GM12878 (cell line): ENCODE measurements around the gene SNX8.

Source experiments
- CREB1 ChIP-seq: IDR thresholded peaks from 2 replicates; pipeline ENCODE4 v1.6.1; 2012; ENCODE audit warnings: low read depth, mild to moderate bottlenecking, inconsistent platforms
- CTCF ChIP-seq, 3 experiments: IDR thresholded peaks in 2 of 3; conservative IDR thresholded peaks in 1 of 3; 2 replicates each; pipeline ENCODE4 v1.5.1; 2011; ENCODE audit warnings: low read depth in 3 of 3, low read length in 3 of 3, mild to moderate bottlenecking in 3 of 3, control low read depth in 2 of 3, moderate library complexity in 2 of 3, inconsistent platforms in 1 of 3, mixed read lengths in 1 of 3; ENCODE audit not compliant: control insufficient read depth in 2 of 3, insufficient read depth in 1 of 3; ENCODE audit errors: extremely low read depth in 1 of 3
- ESRRA ChIP-seq: IDR thresholded peaks from 2 replicates; pipeline ENCODE4 v1.6.1; 2012; ENCODE audit warnings: mild to moderate bottlenecking, low read length, improper control_type of control experiment
- EZH2 ChIP-seq: IDR thresholded peaks from 2 replicates; pipeline ENCODE4 v1.6.1; 2012; ENCODE audit warnings: low read depth, mild to moderate bottlenecking, control low read depth, inconsistent platforms, low read length, borderline replicate concordance; ENCODE audit not compliant: control insufficient read depth
- MAX ChIP-seq: IDR thresholded peaks from 2 replicates; pipeline ENCODE4 v1.6.1; 2012; ENCODE audit warnings: low read depth, low read length, improper control_type of control experiment
- POLR2AphosphoS5 ChIP-seq: IDR thresholded peaks from 2 replicates; pipeline ENCODE4 v1.6.1; 2011; ENCODE audit warnings: mild to moderate bottlenecking, low read length, inconsistent platforms
- STAT1 ChIP-seq: fragments of 450-650 bp; conservative IDR thresholded peaks from 2 replicates; pipeline ENCODE4 v1.6.1; 2014; ENCODE audit warnings: antibody characterized with exemption, mild to moderate bottlenecking
- ZNF274 ChIP-seq: IDR thresholded peaks from one replicate; pipeline ENCODE4 v1.8.0; 2011; ENCODE audit not compliant: insufficient read length, insufficient read depth

GRCh38 chr7:2230882-2231281 lies 83.4 kb downstream of the SNX8 start:
- no peak for TF ChIP-seq CREB1
- TF ChIP-seq EZH2: no peak
- TF ChIP-seq POLR2AphosphoS5: no peak
- no peak for TF ChIP-seq CTCF (IDR thresholded peaks at IDR 0.05 in 2 of 3, conservative IDR thresholded peaks at IDR 0.05 in 1 of 3; ENCODE audit: control insufficient read depth in 2 of 3, extremely low read depth in 1 of 3, insufficient read depth in 1 of 3, low read depth in 3 of 3, low read length in 3 of 3)
- TF ChIP-seq STAT1: no peak
- TF ChIP-seq MAX: no peak
- TF ChIP-seq ZNF274: no peak
- TF ChIP-seq ESRRA: no peak
